Measurements from ENCODE around the gene PRKD2.

DNA sequence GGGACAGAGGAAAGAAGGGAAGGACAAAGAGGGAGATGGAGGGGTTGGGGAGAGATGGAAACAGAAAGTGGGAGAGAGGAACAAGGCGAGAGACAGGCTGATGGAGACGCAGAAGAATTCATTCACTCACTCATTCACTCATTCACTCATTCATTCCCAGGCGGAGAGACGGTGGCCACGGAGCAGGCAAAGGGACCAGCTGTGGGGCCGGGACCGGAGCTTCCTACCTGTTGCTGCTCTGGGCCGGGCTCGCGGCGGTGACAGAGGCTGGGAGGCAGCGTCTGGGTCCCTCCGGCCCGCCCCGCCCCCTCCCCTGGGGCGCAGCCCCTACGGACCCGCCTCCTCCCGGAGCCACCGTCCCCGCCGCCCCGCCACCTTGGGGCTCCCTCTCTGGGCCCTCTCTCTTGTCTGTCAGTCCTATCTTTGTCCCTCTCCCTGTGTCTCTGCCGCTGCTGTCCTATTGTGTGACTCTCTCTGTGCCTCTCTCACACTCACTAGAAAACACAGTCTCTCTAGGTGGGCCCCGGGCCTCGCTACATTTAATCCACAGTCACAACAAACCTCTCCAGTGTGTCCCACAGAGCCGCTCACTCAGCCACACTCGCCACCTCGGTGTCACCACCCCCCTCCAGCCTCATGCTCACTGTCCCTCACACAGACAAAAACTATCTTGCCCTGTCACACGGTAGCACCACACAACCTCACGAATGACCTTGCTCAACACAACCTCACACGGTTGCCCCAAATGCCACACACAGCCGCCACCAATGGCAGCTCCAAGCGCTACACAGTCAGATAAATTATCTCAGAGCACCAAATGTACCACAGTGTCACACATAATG, 80.8 kb downstream of the PRKD2 start, which contains the start of gene GNG8:
- TF ChIP-seq GATA3 (IDR thresholded peaks at IDR 0.05; ENCODE audit: low read depth, low read length) = no peak
- TF ChIP-seq GATA2 (IDR thresholded peaks at IDR 0.05; ENCODE audit: low read depth, low read length) = no peak
